ENCODE data around the gene RBM3. TPM values are rescaled to one million over a fixed set of nuclear protein-coding genes. Genes with fewer than 3 reads are reported as not detected.
"Not testable (repeated sequence)": the region's sequence is repeated elsewhere in the genome, so short reads cannot be mapped to it uniquely, and the experiment has no call there.

RBM3 gene
- 100 to 1,000 TPM in 3 of 4 donors, 10 to 100 TPM in 1; 83.7 to 233 (median 182) TPM for total RNA-seq

- Histone ChIP-seq H3K9me3 (no peaks in the 10 kb centered on the region), H3K27me3 (no peaks in the 10 kb centered on the region), H3K4me1 (peaks cover 6 to 16% (median 13%) of the 10 kb centered on the region in 3 donors), H3K4me3 (peak within 1 kb of the TSS; percentile 59 to 75), H3K27ac (peak within 1 kb of the TSS; percentile 94 to 98 (median 97)), H3K36me3 (peaks cover 3 to 45% of the 10 kb centered on the region in 2 donors)
- WGBS, 2 donors (ENCODE audit: low coverage in 1 of 2), result 39% methylated on average over 21 of the region's 71 CpGs; no CpG with 5 or more reads in 1 of the 2 donors
- TF ChIP-seq EP300 (IDR thresholded peaks at IDR 0.05), result no peak
- peak; percentile 97 for TF ChIP-seq POLR2AphosphoS5 (IDR thresholded peaks at IDR 0.05)
- peak in 3 of 4 experiments; percentile 37 to 50 (median 50) for TF ChIP-seq CTCF (IDR thresholded peaks at IDR 0.05)
- peak; percentile 76 to 86 for TF ChIP-seq POLR2A (IDR thresholded peaks at IDR 0.05)
- peak; percentile 98 for ATAC-seq
Observed at GRCh38 chrX:48574270-48575266, at the start of gene RBM3. RBM3 (plus strand) TSS chrX:48574484; CDS start chrX:48575181, 697 bp downstream.

GRCh38 chrX:48525853-48526252, 48.4 kb upstream of the RBM3 start:
- not testable (repeated sequence) for H3K4me3 ChIP-seq, ATAC-seq, H3K27me3 ChIP-seq, H3K9me3 ChIP-seq, H3K27ac ChIP-seq
- peaks cover 0 to 28% of the 10 kb centered on the region in 2 donors for H3K36me3 ChIP-seq
- 84 to 85% methylated on average over 4 to 5 of the region's 8 CpGs for WGBS, 2 donors (ENCODE audit: low coverage in 1 of 2)
- H3K4me1 ChIP-seq, result peaks cover 0 to 11% (median 0%) of the 10 kb centered on the region in 3 donors

- no peak overlapping the region for H3K4me3 ChIP-seq
- H3K27ac ChIP-seq, result no peak overlapping the region
- H3K27me3 ChIP-seq, result no peaks in the 10 kb centered on the region
- H3K9me3 ChIP-seq, result no peaks in the 10 kb centered on the region
- ATAC-seq, result no peak
- no peaks in the 10 kb centered on the region for H3K4me1 ChIP-seq
- no peak for TF ChIP-seq EP300 (IDR thresholded peaks at IDR 0.05)
- no peak for TF ChIP-seq POLR2AphosphoS5 (IDR thresholded peaks at IDR 0.05)
- no peak for TF ChIP-seq CTCF (IDR thresholded peaks at IDR 0.05)
- no peak for TF ChIP-seq POLR2A (IDR thresholded peaks at IDR 0.05)
- peaks cover 0 to 28% of the 10 kb centered on the region in 2 donors for H3K36me3 ChIP-seq
- WGBS, 2 donors (ENCODE audit: low coverage in 1 of 2), result 63 to 92% methylated on average over 2 to 3 of the region's 3 CpGs
Observed at GRCh38 chrX:48530736-48531135, 43.5 kb upstream of the RBM3 start.

- H3K36me3 ChIP-seq, result peaks cover 0 to 24% of the 10 kb centered on the region in 2 donors
- no peaks in the 10 kb centered on the region for H3K4me1 ChIP-seq
- no peak overlapping the region for H3K4me3 ChIP-seq
- H3K27ac ChIP-seq, result peak overlapping the region in 1 of 4 donors; percentile 48
- WGBS, 2 donors (ENCODE audit: low coverage in 1 of 2), result 66 to 100% methylated on average over 1 to 4 of the region's 5 CpGs
- TF ChIP-seq EP300 (IDR thresholded peaks at IDR 0.05), result no peak
- TF ChIP-seq CTCF (IDR thresholded peaks at IDR 0.05), result no peak
- no peak for TF ChIP-seq POLR2A (IDR thresholded peaks at IDR 0.05)
- no peak for TF ChIP-seq POLR2AphosphoS5 (IDR thresholded peaks at IDR 0.05)
- no peaks in the 10 kb centered on the region for H3K27me3 ChIP-seq
- H3K9me3 ChIP-seq, result no peaks in the 10 kb centered on the region
- peak; percentile 69 for ATAC-seq
Observed at GRCh38 chrX:48531358-48531959, 42.8 kb upstream of the RBM3 start.

- H3K9me3 ChIP-seq, result no peaks in the 10 kb centered on the region
- ATAC-seq, result no peak
- no peaks in the 10 kb centered on the region for H3K27me3 ChIP-seq
- peak overlapping the region in 1 of 4 donors; percentile 15 for H3K27ac ChIP-seq
- no peaks in the 10 kb centered on the region for H3K4me1 ChIP-seq
- no peak for TF ChIP-seq POLR2AphosphoS5 (IDR thresholded peaks at IDR 0.05)
- TF ChIP-seq CTCF (IDR thresholded peaks at IDR 0.05), result no peak
- TF ChIP-seq POLR2A (IDR thresholded peaks at IDR 0.05), result no peak
- TF ChIP-seq EP300 (IDR thresholded peaks at IDR 0.05), result no peak
- H3K36me3 ChIP-seq, result peaks cover 0 to 17% of the 10 kb centered on the region in 2 donors
- WGBS, 2 donors (ENCODE audit: low coverage in 1 of 2), result no CpG with 5 or more reads among the region's 1 CpG
- no peak overlapping the region for H3K4me3 ChIP-seq
Observed at GRCh38 chrX:48532161-48532560, 42.1 kb upstream of the RBM3 start.

Measured in gastroesophageal sphincter (tissue), 4 donors.